SH-SY5Y (cell line): ENCODE results near the gene CCT3.

Experiments
- GATA2 ChIP-seq: IDR thresholded peaks from 2 replicates; pipeline ENCODE4 v1.6.1; 2011; ENCODE audit warnings: mild to moderate bottlenecking, low read depth, low read length
- GATA3 ChIP-seq: IDR thresholded peaks from 2 replicates; pipeline ENCODE4 v1.6.1; 2011; ENCODE audit warnings: low read depth, mild to moderate bottlenecking, low read length, moderate library complexity

CCT3 gene

GRCh38 chr1:156373546-156373945 is 35.5 kb upstream of the CCT3 start:
- TF ChIP-seq GATA2 (no peak), GATA3 (no peak)

- TF ChIP-seq GATA2 = no peak
Measured at GRCh38 chr1:156372876-156373275, 34.8 kb upstream of the CCT3 start.

- TF ChIP-seq GATA2 = no peak
Measured at GRCh38 chr1:156372265-156372586, 34.1 kb upstream of the CCT3 start.

GRCh38 chr1:156371553-156372264 is 33.6 kb upstream of the CCT3 start:
- TF ChIP-seq GATA3 = no peak
- no peak for TF ChIP-seq GATA2

GRCh38 chr1:156368889-156369684 is 31.0 kb upstream of the CCT3 start, which contains the start of gene RHBG:
Gene RHBG, plus strand, starts transcription at chr1:156369211. Its CDS starts 39 bp downstream, at chr1:156369250.
- TF ChIP-seq GATA2 (no peak), GATA3 (no peak)

- TF ChIP-seq GATA2 (peak; percentile 90), GATA3 (0 out of 2 replicates have a peak, but pooled peaks have one; percentile 45)
Measured at GRCh38 chr1:156368157-156368658, 30.1 kb upstream of the CCT3 start.

GRCh38 chr1:156367383-156368156 is 29.5 kb upstream of the CCT3 start:
- TF ChIP-seq GATA3 (no peak; the same call in 1 of the 2 replicates), GATA2 (no peak)

- TF ChIP-seq GATA3 (no peak), GATA2 (no peak)
Measured at GRCh38 chr1:156366378-156367166, 28.5 kb upstream of the CCT3 start.

- TF ChIP-seq GATA2 = no peak
- TF ChIP-seq GATA3 = no peak
Measured at GRCh38 chr1:156365754-156366153, 27.7 kb upstream of the CCT3 start.

- TF ChIP-seq GATA3 (no peak), GATA2 (no peak)
Measured at GRCh38 chr1:156360534-156360933, 22.4 kb upstream of the CCT3 start.

- TF ChIP-seq GATA2 = no peak
- TF ChIP-seq GATA3 = no peak
Measured at GRCh38 chr1:156359973-156360372, 21.9 kb upstream of the CCT3 start.

- no peak for TF ChIP-seq GATA3
- TF ChIP-seq GATA2 = no peak
Measured at GRCh38 chr1:156359249-156359648, 21.2 kb upstream of the CCT3 start.

GRCh38 chr1:156358641-156359040 is 20.5 kb upstream of the CCT3 start:
- TF ChIP-seq GATA3 (no peak), GATA2 (no peak)

GRCh38 chr1:156357977-156358376 is 19.9 kb upstream of the CCT3 start:
- TF ChIP-seq GATA2 = no peak
- no peak for TF ChIP-seq GATA3
